Glutamatergic neuron (in vitro differentiated cells): ENCODE data around the gene NPFFR2. TPM values are rescaled to one million over a fixed set of nuclear protein-coding genes. Genes with fewer than 3 reads are reported as not detected.

Experiments used
- DNase-seq: peaks from one replicate; pipeline ENCODE4 v3.0.0; 2022
- H3K27ac Mint-ChIP-seq: one replicate; pipeline ENCODE4 v1.8.0; 2020; ENCODE audit warnings: mild to moderate bottlenecking, mixed read lengths, inconsistent platforms; ENCODE audit not compliant: unreplicated experiment
- H3K27me3 Mint-ChIP-seq: one replicate; pipeline ENCODE4 v1.8.0; 2020; ENCODE audit warnings: mild to moderate bottlenecking, moderate library complexity, mixed read lengths, inconsistent platforms; ENCODE audit not compliant: unreplicated experiment
- H3K36me3 Mint-ChIP-seq: one replicate; pipeline ENCODE4 v1.8.0; 2020; ENCODE audit warnings: mild to moderate bottlenecking, mixed read lengths, inconsistent platforms; ENCODE audit not compliant: unreplicated experiment
- H3K4me1 Mint-ChIP-seq: one replicate; pipeline ENCODE4 v1.8.0; 2020; ENCODE audit warnings: mild to moderate bottlenecking, low read depth, mixed read lengths, inconsistent platforms; ENCODE audit not compliant: unreplicated experiment
- H3K4me3 Mint-ChIP-seq: one replicate; pipeline ENCODE4 v1.8.0; 2020; ENCODE audit warnings: mild to moderate bottlenecking, mixed read lengths, inconsistent platforms; ENCODE audit not compliant: unreplicated experiment
- H3K9me3 Mint-ChIP-seq: one replicate; pipeline ENCODE4 v1.8.0; 2020; ENCODE audit warnings: mild to moderate bottlenecking, moderate library complexity, mixed read lengths, inconsistent platforms; ENCODE audit not compliant: unreplicated experiment
- CTCF ChIP-seq: fragments of 200-600 bp; sonication (generic); IDR thresholded peaks from one replicate; pipeline ENCODE4 v1.5.0; 2021; ENCODE audit not compliant: partially characterized antibody, unreplicated experiment
- total RNA-seq: library from RNA; stranded (reverse); fragmentation: NEBNext Ultra II Directional; extraction: Animal tissue kit (Norgen Biotek cat#: 25700); gene quantifications from one replicate; pipeline ENCODE4 v1.2.1, GENCODE V29; 2021; ENCODE audit not compliant: unreplicated experiment

The NPFFR2 gene
- total RNA-seq, 1 donor from 2014 or later = not detected

DNA sequence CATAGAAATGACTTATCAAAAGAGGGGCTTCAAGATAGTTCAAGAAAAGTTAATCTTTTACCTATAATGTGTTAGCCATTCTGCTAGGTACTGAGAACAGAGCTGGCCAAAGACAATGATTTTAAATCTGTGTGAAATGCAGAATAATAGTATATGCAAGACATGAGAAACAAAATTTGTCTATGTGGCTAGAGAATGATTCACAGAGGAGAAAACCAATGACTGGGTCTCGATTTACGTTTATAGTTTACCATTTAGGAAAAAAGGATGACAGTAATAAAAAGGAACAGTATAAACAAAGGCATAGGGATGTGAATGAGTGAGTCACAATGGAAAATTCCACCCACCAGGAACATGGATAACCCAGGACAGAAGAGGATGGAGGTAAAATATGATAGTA lies 31.9 kb downstream of the NPFFR2 start:
- Mint-ChIP-seq H3K27ac (no peak overlapping the region), H3K36me3 (no peaks in the 10 kb centered on the region), H3K4me1 (no peaks in the 10 kb centered on the region), H3K4me3 (no peak overlapping the region), H3K9me3 (no peaks in the 10 kb centered on the region), H3K27me3 (peaks cover 4% of the 10 kb centered on the region)
- no peak for DNase-seq
- no peak for TF ChIP-seq CTCF

DNA sequence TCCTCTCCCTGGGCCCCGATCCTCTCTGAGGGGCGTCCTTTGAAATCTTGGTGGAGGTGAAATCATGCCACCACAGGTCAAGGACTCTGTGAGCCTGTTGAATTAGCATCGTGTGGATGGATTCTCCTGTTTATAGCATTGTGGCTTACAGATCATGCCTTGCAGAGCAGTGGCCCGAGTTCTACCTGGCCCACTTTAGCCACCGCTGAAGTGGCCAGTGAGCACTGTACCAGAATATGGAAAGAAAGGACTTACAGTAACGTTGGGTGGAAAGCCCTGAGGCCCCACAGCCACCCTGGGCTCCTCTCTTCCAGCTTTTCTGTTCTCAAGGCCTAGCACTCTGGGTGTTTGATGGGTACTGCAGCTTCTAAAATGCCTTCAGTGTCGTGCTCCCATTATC lies 35.3 kb downstream of the NPFFR2 start:
- no peak for DNase-seq
- H3K9me3 Mint-ChIP-seq = no peaks in the 10 kb centered on the region
- H3K27me3 Mint-ChIP-seq = peaks cover 4% of the 10 kb centered on the region
- no peak for TF ChIP-seq CTCF
- H3K36me3 Mint-ChIP-seq = no peaks in the 10 kb centered on the region
- no peaks in the 10 kb centered on the region for H3K4me1 Mint-ChIP-seq
- H3K4me3 Mint-ChIP-seq = no peak overlapping the region
- H3K27ac Mint-ChIP-seq = no peak overlapping the region

- no peak for DNase-seq
- Mint-ChIP-seq H3K27me3 (no peaks in the 10 kb centered on the region), H3K27ac (no peak overlapping the region), H3K36me3 (no peaks in the 10 kb centered on the region), H3K4me1 (no peaks in the 10 kb centered on the region), H3K4me3 (no peak overlapping the region), H3K9me3 (no peaks in the 10 kb centered on the region)
- TF ChIP-seq CTCF = no peak
Observed at GRCh38 chr4:72073816-72074215, 42.0 kb downstream of the NPFFR2 start.

- no peak overlapping the region for H3K27ac Mint-ChIP-seq
- H3K4me3 Mint-ChIP-seq = no peak overlapping the region
- peaks cover 2% of the 10 kb centered on the region for H3K27me3 Mint-ChIP-seq
Observed at GRCh38 chr4:72076562-72076961, 44.8 kb downstream of the NPFFR2 start.

DNA sequence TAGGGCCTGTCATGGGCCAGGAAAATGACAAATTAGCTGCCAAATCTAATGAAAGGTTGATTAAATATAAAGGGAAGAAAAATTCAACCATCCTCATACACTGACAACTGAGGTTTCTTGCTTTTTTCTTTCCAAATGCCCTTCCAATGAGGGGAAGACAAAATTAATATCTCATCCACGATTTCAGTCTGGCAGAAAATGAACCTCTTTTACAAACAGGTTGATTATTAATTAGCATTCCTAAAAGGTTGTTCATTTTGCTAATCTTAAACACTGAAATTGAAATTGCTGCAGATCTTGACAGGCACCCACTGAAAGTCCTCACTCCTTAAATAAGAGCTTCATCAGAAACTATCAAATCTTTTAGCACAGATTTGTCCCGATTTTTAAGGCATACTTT lies 45.5 kb downstream of the NPFFR2 start:
- no peak overlapping the region for H3K4me3 Mint-ChIP-seq
- TF ChIP-seq CTCF = no peak
- no peak overlapping the region for H3K27ac Mint-ChIP-seq
- H3K4me1 Mint-ChIP-seq = no peaks in the 10 kb centered on the region
- peaks cover 2% of the 10 kb centered on the region for H3K27me3 Mint-ChIP-seq
- no peaks in the 10 kb centered on the region for H3K9me3 Mint-ChIP-seq
- DNase-seq = no peak
- H3K36me3 Mint-ChIP-seq = no peaks in the 10 kb centered on the region

More at GRCh38 chr4:72076562-72076961, 44.8 kb downstream of the NPFFR2 start:
- H3K36me3 Mint-ChIP-seq = no peaks in the 10 kb centered on the region
- no peaks in the 10 kb centered on the region for H3K9me3 Mint-ChIP-seq
- no peak for TF ChIP-seq CTCF
- DNase-seq = no peak
- no peaks in the 10 kb centered on the region for H3K4me1 Mint-ChIP-seq
